WTC11 (cell line): Measurements from ENCODE around the gene LARP1. TPM values are rescaled to one million over a fixed set of nuclear protein-coding genes. Genes with fewer than 3 reads are reported as not detected.

Experiments
- ATAC-seq: fragments of 200-7000 bp; cut with Tn5 transposase; 2 replicates; pipeline ENCODE4 v1.10.0; 2021; ENCODE audit warnings: mild to moderate bottlenecking, moderate library complexity
- CTCF ChIA-PET: fragments of 300-600 bp; sonication (Branson Sonifier 250); formaldehyde crosslinking; loops from one replicate; lab custom pipeline; 2021; ENCODE audit warnings: antibody characterized with exemption; lab: Charles Lee
- POLR2A ChIA-PET: fragments of 350-600 bp; sonication (Branson Sonifier 250); formaldehyde crosslinking; loops from one replicate; lab custom pipeline; 2021; ENCODE audit warnings: antibody characterized with exemption; lab: Charles Lee
- DNase-seq: peaks from one replicate; pipeline ENCODE4 v3.0.0; 2021; ENCODE audit warnings: low spot score
- H3K27ac Mint-ChIP-seq: 2 replicates; pipeline ENCODE4 v1.8.0; 2021; ENCODE audit warnings: mixed read lengths
- H3K27me3 Mint-ChIP-seq: 2 replicates; pipeline ENCODE4 v1.8.0; 2021; ENCODE audit warnings: low read depth, mild to moderate bottlenecking, moderate library complexity, mixed read lengths
- H3K36me3 Mint-ChIP-seq: 2 replicates; pipeline ENCODE4 v1.8.0; 2021; ENCODE audit warnings: mixed read lengths
- H3K4me1 Mint-ChIP-seq: 2 replicates; pipeline ENCODE4 v1.8.0; 2022; ENCODE audit warnings: mixed read lengths
- H3K4me3 Mint-ChIP-seq: 2 replicates; pipeline ENCODE4 v1.8.0; 2021; ENCODE audit warnings: mild to moderate bottlenecking, moderate library complexity, mixed read lengths
- H3K9me3 Mint-ChIP-seq: 2 replicates; pipeline ENCODE4 v1.8.0; 2021; ENCODE audit warnings: mixed read lengths
- ETV6 ChIP-seq: sonication (generic); formaldehyde crosslinking; IDR thresholded peaks from 2 replicates; pipeline ENCODE4 v1.8.1; 2022; ENCODE audit warnings: mild to moderate bottlenecking, missing genetic modification reagents
- FOXP1 ChIP-seq: sonication (generic); formaldehyde crosslinking; IDR thresholded peaks from 2 replicates; pipeline ENCODE4 v1.8.0; 2022; ENCODE audit warnings: missing genetic modification reagents, mild to moderate bottlenecking, moderate library complexity, borderline replicate concordance
- GABPB1 ChIP-seq: sonication (generic); formaldehyde crosslinking; IDR thresholded peaks from 2 replicates; pipeline ENCODE4 v1.8.1; 2023; ENCODE audit warnings: mild to moderate bottlenecking, missing genetic modification reagents
- MLX ChIP-seq: sonication (generic); formaldehyde crosslinking; IDR thresholded peaks from 2 replicates; pipeline ENCODE4 v1.8.1; 2023; ENCODE audit warnings: mild to moderate bottlenecking, missing genetic modification reagents, moderate library complexity
- MXD4 ChIP-seq: fragments of 250-450 bp; sonication (Bioruptor Pico); IDR thresholded peaks from 2 replicates; pipeline ENCODE4 v1.8.0; 2021; ENCODE audit warnings: mild to moderate bottlenecking, moderate library complexity, borderline replicate concordance
- NR1H2 ChIP-seq: sonication (generic); formaldehyde crosslinking; IDR thresholded peaks from 2 replicates; pipeline ENCODE4 v1.9.0; 2021; ENCODE audit warnings: mild to moderate bottlenecking, moderate library complexity, missing genetic modification reagents
- PRRX2 ChIP-seq: fragments of 250-450 bp; sonication (Bioruptor Pico); IDR thresholded peaks from 2 replicates; pipeline ENCODE4 v1.8.0; 2021; ENCODE audit warnings: mild to moderate bottlenecking
- RELA ChIP-seq: sonication (generic); formaldehyde crosslinking; IDR thresholded peaks from 2 replicates; pipeline ENCODE4 v1.8.1; 2022; ENCODE audit warnings: missing genetic modification reagents, mild to moderate bottlenecking, borderline replicate concordance
- ZNF423 ChIP-seq: fragments of 250-450 bp; sonication (Bioruptor Pico); IDR thresholded peaks from 2 replicates; pipeline ENCODE4 v2.1.2; 2022; ENCODE audit warnings: mild to moderate bottlenecking, moderate library complexity
- total RNA-seq: library from RNA; stranded (reverse); gene quantifications from 3 replicates; pipeline ENCODE4 v1.2.3, GENCODE V29; 2021
- TF ChIP-seq, protein P1 (sequence below): sonication (generic); formaldehyde crosslinking; IDR thresholded peaks from 2 replicates; pipeline ENCODE4 v1.8.1; 2022; ENCODE audit warnings: low read depth, missing genetic modification reagents, borderline replicate concordance
- TF ChIP-seq, protein P2 (sequence below): sonication (generic); formaldehyde crosslinking; IDR thresholded peaks from 2 replicates; pipeline ENCODE4 v1.8.0; 2022; ENCODE audit warnings: mild to moderate bottlenecking, missing genetic modification reagents
- TF ChIP-seq, protein P3 (sequence below): sonication (generic); formaldehyde crosslinking; IDR thresholded peaks from 2 replicates; pipeline ENCODE4 v1.8.0; 2023; ENCODE audit warnings: missing genetic modification reagents, mild to moderate bottlenecking, borderline replicate concordance

LARP1 gene
- total RNA-seq, 1 experiment from 2014 or later, result 406 TPM

GRCh38 chr5:154707641-154708040 is 47.5 kb upstream of the LARP1 start (continued):
- TF ChIP-seq, protein P1, sequence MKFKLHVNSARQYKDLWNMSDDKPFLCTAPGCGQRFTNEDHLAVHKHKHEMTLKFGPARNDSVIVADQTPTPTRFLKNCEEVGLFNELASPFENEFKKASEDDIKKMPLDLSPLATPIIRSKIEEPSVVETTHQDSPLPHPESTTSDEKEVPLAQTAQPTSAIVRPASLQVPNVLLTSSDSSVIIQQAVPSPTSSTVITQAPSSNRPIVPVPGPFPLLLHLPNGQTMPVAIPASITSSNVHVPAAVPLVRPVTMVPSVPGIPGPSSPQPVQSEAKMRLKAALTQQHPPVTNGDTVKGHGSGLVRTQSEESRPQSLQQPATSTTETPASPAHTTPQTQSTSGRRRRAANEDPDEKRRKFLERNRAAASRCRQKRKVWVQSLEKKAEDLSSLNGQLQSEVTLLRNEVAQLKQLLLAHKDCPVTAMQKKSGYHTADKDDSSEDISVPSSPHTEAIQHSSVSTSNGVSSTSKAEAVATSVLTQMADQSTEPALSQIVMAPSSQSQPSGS, result no peak
- TF ChIP-seq MXD4 (CRISPR knock-in tag) (no peak), MLX (no peak), PRRX2 (CRISPR knock-in tag) (no peak), GABPB1 (CRISPR knock-in tag) (no peak), FOXP1 (CRISPR knock-in tag) (no peak), NR1H2 (CRISPR knock-in tag) (no peak), ETV6 (CRISPR knock-in tag) (no peak), RELA (CRISPR knock-in tag) (no peak)
- TF ChIP-seq, protein P2, sequence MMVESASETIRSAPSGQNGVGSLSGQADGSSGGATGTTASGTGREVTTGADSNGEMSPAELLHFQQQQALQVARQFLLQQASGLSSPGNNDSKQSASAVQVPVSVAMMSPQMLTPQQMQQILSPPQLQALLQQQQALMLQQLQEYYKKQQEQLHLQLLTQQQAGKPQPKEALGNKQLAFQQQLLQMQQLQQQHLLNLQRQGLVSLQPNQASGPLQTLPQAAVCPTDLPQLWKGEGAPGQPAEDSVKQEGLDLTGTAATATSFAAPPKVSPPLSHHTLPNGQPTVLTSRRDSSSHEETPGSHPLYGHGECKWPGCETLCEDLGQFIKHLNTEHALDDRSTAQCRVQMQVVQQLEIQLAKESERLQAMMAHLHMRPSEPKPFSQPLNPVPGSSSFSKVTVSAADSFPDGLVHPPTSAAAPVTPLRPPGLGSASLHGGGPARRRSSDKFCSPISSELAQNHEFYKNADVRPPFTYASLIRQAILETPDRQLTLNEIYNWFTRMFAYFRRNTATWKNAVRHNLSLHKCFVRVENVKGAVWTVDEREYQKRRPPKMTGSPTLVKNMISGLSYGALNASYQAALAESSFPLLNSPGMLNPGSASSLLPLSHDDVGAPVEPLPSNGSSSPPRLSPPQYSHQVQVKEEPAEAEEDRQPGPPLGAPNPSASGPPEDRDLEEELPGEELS (CRISPR knock-in tag), result no peak

GRCh38 chr5:154708207-154708606 is 47.0 kb upstream of the LARP1 start:
- ChIA-PET POLR2A (no interaction called here), CTCF (no interaction called here)
- H3K4me1 Mint-ChIP-seq, result peaks cover 50% of the 10 kb centered on the region
- TF ChIP-seq, protein P3, sequence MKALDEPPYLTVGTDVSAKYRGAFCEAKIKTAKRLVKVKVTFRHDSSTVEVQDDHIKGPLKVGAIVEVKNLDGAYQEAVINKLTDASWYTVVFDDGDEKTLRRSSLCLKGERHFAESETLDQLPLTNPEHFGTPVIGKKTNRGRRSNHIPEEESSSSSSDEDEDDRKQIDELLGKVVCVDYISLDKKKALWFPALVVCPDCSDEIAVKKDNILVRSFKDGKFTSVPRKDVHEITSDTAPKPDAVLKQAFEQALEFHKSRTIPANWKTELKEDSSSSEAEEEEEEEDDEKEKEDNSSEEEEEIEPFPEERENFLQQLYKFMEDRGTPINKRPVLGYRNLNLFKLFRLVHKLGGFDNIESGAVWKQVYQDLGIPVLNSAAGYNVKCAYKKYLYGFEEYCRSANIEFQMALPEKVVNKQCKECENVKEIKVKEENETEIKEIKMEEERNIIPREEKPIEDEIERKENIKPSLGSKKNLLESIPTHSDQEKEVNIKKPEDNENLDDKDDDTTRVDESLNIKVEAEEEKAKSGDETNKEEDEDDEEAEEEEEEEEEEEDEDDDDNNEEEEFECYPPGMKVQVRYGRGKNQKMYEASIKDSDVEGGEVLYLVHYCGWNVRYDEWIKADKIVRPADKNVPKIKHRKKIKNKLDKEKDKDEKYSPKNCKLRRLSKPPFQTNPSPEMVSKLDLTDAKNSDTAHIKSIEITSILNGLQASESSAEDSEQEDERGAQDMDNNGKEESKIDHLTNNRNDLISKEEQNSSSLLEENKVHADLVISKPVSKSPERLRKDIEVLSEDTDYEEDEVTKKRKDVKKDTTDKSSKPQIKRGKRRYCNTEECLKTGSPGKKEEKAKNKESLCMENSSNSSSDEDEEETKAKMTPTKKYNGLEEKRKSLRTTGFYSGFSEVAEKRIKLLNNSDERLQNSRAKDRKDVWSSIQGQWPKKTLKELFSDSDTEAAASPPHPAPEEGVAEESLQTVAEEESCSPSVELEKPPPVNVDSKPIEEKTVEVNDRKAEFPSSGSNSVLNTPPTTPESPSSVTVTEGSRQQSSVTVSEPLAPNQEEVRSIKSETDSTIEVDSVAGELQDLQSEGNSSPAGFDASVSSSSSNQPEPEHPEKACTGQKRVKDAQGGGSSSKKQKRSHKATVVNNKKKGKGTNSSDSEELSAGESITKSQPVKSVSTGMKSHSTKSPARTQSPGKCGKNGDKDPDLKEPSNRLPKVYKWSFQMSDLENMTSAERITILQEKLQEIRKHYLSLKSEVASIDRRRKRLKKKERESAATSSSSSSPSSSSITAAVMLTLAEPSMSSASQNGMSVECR (CRISPR knock-in tag), result no peak
- H3K27me3 Mint-ChIP-seq, result no peaks in the 10 kb centered on the region
- H3K27ac Mint-ChIP-seq, result peak overlapping the region; percentile 72; the same call in 1 of the 2 replicates
- no peaks in the 10 kb centered on the region for H3K9me3 Mint-ChIP-seq
- DNase-seq, result no peak
- ATAC-seq, result no peak
- H3K4me3 Mint-ChIP-seq, result no peak overlapping the region
- H3K36me3 Mint-ChIP-seq, result no peaks in the 10 kb centered on the region

GRCh38 chr5:154708846-154709245 is 46.3 kb upstream of the LARP1 start:
- H3K9me3 Mint-ChIP-seq, result no peaks in the 10 kb centered on the region
- no peak for DNase-seq
- TF ChIP-seq ZNF423 (CRISPR knock-in tag) (no peak), GABPB1 (CRISPR knock-in tag) (0 out of 2 replicates have a peak, but pooled peaks have one; percentile 16), ETV6 (CRISPR knock-in tag) (no peak)
- no peaks in the 10 kb centered on the region for H3K27me3 Mint-ChIP-seq
- no peak overlapping the region for H3K4me3 Mint-ChIP-seq
- CTCF ChIA-PET, result interaction anchor here (0.8 to 1.0 kb wide), 2 partner anchors 21 to 77 kb away, joined by 3 to 4 read pairs; no protein-coding TSS in a partner anchor
- peak overlapping the region; percentile 32; the same call in 1 of the 2 replicates for H3K27ac Mint-ChIP-seq
- POLR2A ChIA-PET, result no interaction called here
- ATAC-seq, result no peak
- H3K4me1 Mint-ChIP-seq, result peaks cover 57% of the 10 kb centered on the region
- H3K36me3 Mint-ChIP-seq, result no peaks in the 10 kb centered on the region
